Keratinocyte (primary cell): ENCODE data around the gene RASGRF2. TPM values are rescaled to one million over a fixed set of nuclear protein-coding genes. Genes with fewer than 3 reads are reported as not detected.

Experiments used
- DNase-seq: peaks from one replicate; pipeline ENCODE4 v3.0.0-alpha.2; 2011; ENCODE audit warnings: low read depth, missing footprints, low spot score
- FAIRE-seq: peaks from 2 replicates; lab custom pipeline; 2011; peaks lifted over from hg19 to GRCh38; lab: Jason Lieb, UNC
- H2AFZ ChIP-seq: 2 replicates; pipeline ENCODE4 v1.6.0; 2012; ENCODE audit warnings: low read length, control low read depth, inconsistent platforms; ENCODE audit not compliant: control insufficient read depth
- H3K27ac ChIP-seq: 2 replicates; pipeline ENCODE4 v1.5.1; 2011; ENCODE audit warnings: low read length; ENCODE audit not compliant: control insufficient read depth, insufficient read depth
- H3K27me3 ChIP-seq: 3 replicates; pipeline ENCODE4 v1.6.0; 2011; ENCODE audit warnings: low read length; ENCODE audit not compliant: control insufficient read depth, insufficient read depth; ENCODE audit errors: extremely low read depth
- H3K36me3 ChIP-seq, 2 experiments: 2 replicates in 1 of 2; 3 replicates in 1 of 2; pipeline ENCODE4 v1.5.1; 2011; ENCODE audit warnings: low read length in 2 of 2, mild to moderate bottlenecking in 1 of 2; ENCODE audit not compliant: control insufficient read depth in 2 of 2, insufficient read depth in 2 of 2; ENCODE audit errors: extremely low read depth in 1 of 2
- H3K4me1 ChIP-seq: 3 replicates; pipeline ENCODE4 v1.5.1; 2011; ENCODE audit warnings: low read length; ENCODE audit not compliant: control insufficient read depth, insufficient read depth; ENCODE audit errors: extremely low read depth
- H3K4me2 ChIP-seq: 3 replicates; pipeline ENCODE4 v1.6.0; 2011; ENCODE audit warnings: low read depth, low read length; ENCODE audit not compliant: control insufficient read depth, insufficient read depth; ENCODE audit errors: extremely low read depth
- H3K4me3 ChIP-seq, 3 experiments: fragments of 200-600 bp in 1 of 3; sonication (generic) in 1 of 3; 2 replicates in 2 of 3; 3 replicates in 1 of 3; pipeline ENCODE4 v1.5.1; 2011 to 2016; ENCODE audit warnings: low read length in 3 of 3, mild to moderate bottlenecking in 3 of 3, control low read depth in 2 of 3, inconsistent platforms in 1 of 3, low read depth in 1 of 3, mixed read lengths in 1 of 3, mixed run types in 1 of 3, moderate library complexity in 1 of 3; ENCODE audit not compliant: control insufficient read depth in 2 of 3, insufficient read depth in 2 of 3; ENCODE audit errors: extremely low read depth in 1 of 3
- H3K79me2 ChIP-seq: 2 replicates; pipeline ENCODE4 v1.6.0; 2012; ENCODE audit warnings: low read length; ENCODE audit not compliant: control insufficient read depth, insufficient read depth
- H3K9ac ChIP-seq: 3 replicates; pipeline ENCODE4 v1.6.0; 2011; ENCODE audit warnings: low read length; ENCODE audit not compliant: control insufficient read depth, insufficient read depth; ENCODE audit errors: extremely low read depth
- H3K9me1 ChIP-seq: 3 replicates; pipeline ENCODE4 v1.6.0; 2011; ENCODE audit warnings: low read length; ENCODE audit not compliant: control insufficient read depth, insufficient read depth; ENCODE audit errors: extremely low read depth
- H3K9me3 ChIP-seq: 2 replicates; pipeline ENCODE4 v1.5.1; 2012; ENCODE audit warnings: low read depth, low read length; ENCODE audit not compliant: control insufficient read depth
- H4K20me1 ChIP-seq: 3 replicates; pipeline ENCODE4 v1.6.0; 2011; ENCODE audit warnings: low read length; ENCODE audit not compliant: control insufficient read depth, insufficient read depth; ENCODE audit errors: extremely low read depth
- EZH2 ChIP-seq: IDR thresholded peaks from one replicate; pipeline ENCODE4 v1.6.1; 2012; ENCODE audit warnings: inconsistent platforms, mild to moderate bottlenecking, low read length, moderate library complexity
- dilution Hi-C: fragments of 300-500 bp; cut with MboI; formaldehyde crosslinking; loops from one replicate; pipeline ENCODE4 v1.7.0; 2020; ENCODE audit warnings: low sequenced_read_pairs; ENCODE audit not compliant: extremely low pct_ligation_motif_present
- polyA plus RNA-seq, 5 experiments: library from polyadenylated mRNA; depleted of rRNA in 3 of 5; stranded (reverse) in 3 of 5; stranded (forward) in 1 of 5; unstranded in 1 of 5; fragments of >200 nt; gene quantifications; 1 replicate in 1 of 5; 2 replicates in 3 of 5; 3 replicates in 1 of 5; pipeline versions ENCODE4 v1.2.1 to v1.2.3, GENCODE V29; 2011 to 2012; ENCODE audit warnings: missing spikeins in 2 of 5, low read depth in 1 of 5, low replicate concordance in 1 of 5
- TF ChIP-seq, protein P1 (sequence below), 3 experiments: IDR thresholded peaks in 1 of 3; conservative IDR thresholded peaks in 1 of 3; optimal IDR thresholded peaks in 1 of 3; 2 replicates in 2 of 3; 3 replicates in 1 of 3; pipeline versions ENCODE3 to v1.5.1; 2011; ENCODE audit warnings: low read length in 3 of 3, mild to moderate bottlenecking in 3 of 3, moderate library complexity in 2 of 3, control low read depth in 1 of 3, inconsistent platforms in 1 of 3; ENCODE audit not compliant: insufficient read depth in 2 of 3; ENCODE audit errors: extremely low read depth in 1 of 3

RASGRF2 gene
- polyA plus RNA-seq, 1 donor (not counting 4 experiments of a cell fraction or from before 2014, with no cell fraction given) = 0.03 TPM

GRCh38 chr5:81172710-81173109, 212.5 kb downstream of the RASGRF2 start:
- FAIRE-seq (no peak), DNase-seq (no peak)
- no peak overlapping the region for H3K4me2 ChIP-seq
- no peaks in the 10 kb centered on the region for H3K27me3 ChIP-seq
- H3K9me1 ChIP-seq = no peaks in the 10 kb centered on the region
- no peak overlapping the region for H3K4me3 ChIP-seq
- no peak overlapping the region for H2AFZ ChIP-seq
- TF ChIP-seq EZH2 = no peak
- TF ChIP-seq, protein P1, sequence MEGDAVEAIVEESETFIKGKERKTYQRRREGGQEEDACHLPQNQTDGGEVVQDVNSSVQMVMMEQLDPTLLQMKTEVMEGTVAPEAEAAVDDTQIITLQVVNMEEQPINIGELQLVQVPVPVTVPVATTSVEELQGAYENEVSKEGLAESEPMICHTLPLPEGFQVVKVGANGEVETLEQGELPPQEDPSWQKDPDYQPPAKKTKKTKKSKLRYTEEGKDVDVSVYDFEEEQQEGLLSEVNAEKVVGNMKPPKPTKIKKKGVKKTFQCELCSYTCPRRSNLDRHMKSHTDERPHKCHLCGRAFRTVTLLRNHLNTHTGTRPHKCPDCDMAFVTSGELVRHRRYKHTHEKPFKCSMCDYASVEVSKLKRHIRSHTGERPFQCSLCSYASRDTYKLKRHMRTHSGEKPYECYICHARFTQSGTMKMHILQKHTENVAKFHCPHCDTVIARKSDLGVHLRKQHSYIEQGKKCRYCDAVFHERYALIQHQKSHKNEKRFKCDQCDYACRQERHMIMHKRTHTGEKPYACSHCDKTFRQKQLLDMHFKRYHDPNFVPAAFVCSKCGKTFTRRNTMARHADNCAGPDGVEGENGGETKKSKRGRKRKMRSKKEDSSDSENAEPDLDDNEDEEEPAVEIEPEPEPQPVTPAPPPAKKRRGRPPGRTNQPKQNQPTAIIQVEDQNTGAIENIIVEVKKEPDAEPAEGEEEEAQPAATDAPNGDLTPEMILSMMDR (optimal IDR thresholded peaks at IDR 0.05 in 1 of 3, IDR thresholded peaks at IDR 0.05 in 1 of 3, conservative IDR thresholded peaks at IDR 0.05 in 1 of 3; ENCODE audit: extremely low read depth in 1 of 3, insufficient read depth in 2 of 3, low read length in 3 of 3) = no peak
- H3K9ac ChIP-seq = no peak overlapping the region
- no peak overlapping the region for H3K27ac ChIP-seq
- H3K36me3 ChIP-seq = no peaks in the 10 kb centered on the region
- H3K4me1 ChIP-seq = no peaks in the 10 kb centered on the region
- no peaks in the 10 kb centered on the region for H3K9me3 ChIP-seq
- no peaks in the 10 kb centered on the region for H3K79me2 ChIP-seq
- H4K20me1 ChIP-seq = no peaks in the 10 kb centered on the region
- dilution Hi-C loops = no loop called here

DNA sequence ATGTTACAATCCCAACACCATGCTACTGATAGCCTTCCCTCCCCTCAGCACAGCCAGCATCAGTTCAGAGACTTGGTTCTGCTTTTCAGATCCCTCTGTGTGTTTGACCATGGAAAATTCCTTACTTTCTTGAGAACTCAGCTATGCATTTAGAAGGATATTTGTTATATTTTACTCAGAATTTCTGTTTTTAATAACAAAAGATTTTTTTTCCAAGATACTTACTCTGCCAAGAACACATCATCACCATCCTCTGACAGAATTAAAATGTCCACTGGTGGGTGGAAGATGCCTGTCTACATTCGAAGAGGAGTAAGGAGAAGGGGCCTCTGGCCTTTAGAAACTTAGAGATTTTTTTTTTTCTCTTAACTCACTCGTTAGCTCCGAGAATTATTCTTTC, 216.9 kb downstream of the RASGRF2 start:
- Histone ChIP-seq H3K9ac (no peak overlapping the region), H3K9me1 (no peaks in the 10 kb centered on the region), H3K9me3 (no peaks in the 10 kb centered on the region), H3K79me2 (no peaks in the 10 kb centered on the region), H4K20me1 (no peaks in the 10 kb centered on the region), H3K4me1 (peaks cover under 1% of the 10 kb centered on the region), H3K27ac (no peak overlapping the region), H3K36me3 (no peaks in the 10 kb centered on the region), H2AFZ (no peak overlapping the region), H3K4me3 (no peak overlapping the region), H3K4me2 (no peak overlapping the region), H3K27me3 (no peaks in the 10 kb centered on the region)
- TF ChIP-seq, protein P1 (optimal IDR thresholded peaks at IDR 0.05 in 1 of 3, IDR thresholded peaks at IDR 0.05 in 1 of 3, conservative IDR thresholded peaks at IDR 0.05 in 1 of 3; ENCODE audit: extremely low read depth in 1 of 3, insufficient read depth in 2 of 3, low read length in 3 of 3) = no peak
- TF ChIP-seq EZH2 = no peak
- dilution Hi-C loops = no loop called here
- DNase-seq (no peak), FAIRE-seq (no peak)
